HG03045 (cell line): Measurements from ENCODE around the gene TRAPPC12.
A peak's percentile ranks its signal among the peaks of the same experiment; 100 is the strongest.
"Not testable (repeated sequence)": the region's sequence is repeated elsewhere in the genome, so short reads cannot be mapped to it uniquely, and the experiment has no call there.

ENCODE experiments used
- ATAC-seq: cut with Tn5 transposase; IDR thresholded peaks from one replicate; pipeline ENCODE4 v1.9.1; 2021; ENCODE audit warnings: mild to moderate bottlenecking, moderate library complexity; ENCODE audit not compliant: unreplicated experiment

TRAPPC12 gene

DNA sequence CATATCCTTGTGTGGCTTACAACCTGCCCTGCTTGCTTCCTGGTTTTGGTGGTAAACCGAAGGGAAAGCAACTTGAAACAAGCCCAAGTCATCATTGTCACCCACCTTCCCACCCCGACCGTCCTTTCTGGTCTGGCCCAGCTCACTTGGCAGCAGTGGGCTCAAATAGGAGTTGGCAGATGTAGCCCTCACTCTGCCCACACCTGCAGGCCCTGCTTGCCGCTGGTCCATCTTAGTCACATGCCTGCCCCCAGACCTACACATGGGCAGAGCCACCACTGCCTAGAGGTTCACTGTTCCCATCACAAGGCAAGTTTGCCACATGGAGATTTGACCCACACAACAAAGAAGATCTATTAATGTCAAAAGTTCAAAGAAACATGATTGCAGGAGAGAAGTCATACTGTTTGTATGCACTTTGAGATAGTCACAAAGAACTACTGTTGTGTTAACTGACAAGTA, 11.2 kb upstream of the TRAPPC12 start:
- ATAC-seq: no peak

GRCh38 chr2:3369340-3370181, 9.9 kb upstream of the TRAPPC12 start:
- ATAC-seq: not testable (repeated sequence)

DNA sequence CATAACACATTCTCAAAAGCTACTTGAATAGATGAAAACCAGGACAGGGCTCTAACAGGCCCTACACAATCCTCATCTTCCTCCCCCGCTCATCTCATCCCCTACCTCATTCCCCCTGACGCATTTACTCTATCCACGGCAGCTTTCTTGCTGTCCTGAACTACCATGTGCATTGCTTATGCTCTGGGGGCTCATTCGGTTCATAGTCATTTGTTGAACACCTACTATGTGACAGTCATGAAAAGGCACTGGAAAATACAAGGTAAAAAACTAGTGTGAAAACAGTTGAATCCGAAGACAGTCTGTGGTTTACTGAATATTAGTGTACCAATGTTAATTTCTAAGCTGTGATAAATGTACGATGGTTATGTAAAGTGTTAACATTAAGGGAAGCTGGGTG, 2.7 kb upstream of the TRAPPC12 start:
- ATAC-seq: no peak

DNA sequence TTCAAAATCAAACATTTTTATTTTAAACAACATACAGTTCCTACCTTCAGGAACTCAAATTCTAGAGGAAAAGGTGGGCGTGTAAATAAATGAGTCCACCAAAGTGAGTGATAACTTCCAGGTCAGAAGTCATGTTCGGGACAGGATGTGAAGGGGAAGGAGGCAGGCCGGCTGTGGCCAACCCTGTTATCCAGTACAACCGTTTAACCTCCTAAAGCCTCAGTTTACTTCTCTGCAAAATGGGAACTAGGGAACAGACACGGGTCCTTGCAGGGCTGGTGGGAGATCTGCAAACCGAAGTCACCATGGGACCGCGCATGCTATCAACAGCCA, 2.2 kb upstream of the TRAPPC12 start:
- ATAC-seq: peak; percentile 15

GRCh38 chr2:3377612-3378432, 1.7 kb upstream of the TRAPPC12 start, which contains the start of gene EIPR1:
Gene EIPR1, minus strand, starts transcription at chr2:3377818. Its CDS starts 129 bp downstream, at chr2:3377689.
- peak; percentile 79 for ATAC-seq

GRCh38 chr2:3379339-3379646, 201 bp upstream of the TRAPPC12 start:
- no peak for ATAC-seq

- ATAC-seq: no peak
Measured at GRCh38 chr2:3386448-3386958, 7.0 kb downstream of the TRAPPC12 start.

- ATAC-seq: no peak
Measured at GRCh38 chr2:3387011-3387410, 7.5 kb downstream of the TRAPPC12 start.

DNA sequence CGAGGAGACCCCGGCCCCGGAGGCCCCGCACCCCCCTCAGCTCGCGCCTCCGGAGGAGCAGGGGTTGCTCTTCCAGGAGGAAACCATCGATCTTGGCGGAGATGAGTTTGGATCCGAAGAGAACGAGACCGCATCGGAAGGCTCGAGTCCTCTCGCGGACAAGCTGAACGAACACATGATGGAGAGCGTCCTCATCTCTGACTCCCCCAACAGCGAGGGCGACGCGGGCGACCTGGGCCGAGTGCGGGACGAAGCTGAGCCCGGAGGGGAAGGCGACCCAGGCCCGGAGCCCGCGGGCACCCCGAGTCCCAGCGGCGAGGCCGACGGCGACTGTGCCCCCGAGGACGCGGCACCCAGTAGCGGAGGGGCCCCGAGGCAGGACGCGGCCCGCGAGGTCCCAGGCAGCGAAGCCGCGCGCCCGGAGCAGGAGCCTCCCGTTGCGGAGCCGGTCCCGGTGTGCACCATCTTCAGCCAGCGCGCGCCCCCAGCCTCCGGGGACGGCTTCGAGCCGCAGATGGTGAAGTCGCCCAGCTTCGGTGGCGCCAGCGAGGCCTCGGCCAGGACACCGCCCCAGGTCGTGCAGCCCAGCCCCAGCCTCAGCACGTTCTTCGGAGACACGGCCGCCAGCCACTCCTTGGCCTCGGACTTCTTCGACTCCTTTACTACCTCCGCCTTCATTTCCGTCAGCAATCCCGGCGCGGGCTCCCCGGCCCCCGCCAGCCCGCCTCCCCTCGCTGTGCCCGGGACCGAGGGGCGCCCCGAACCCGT, 8.3 kb downstream of the TRAPPC12 start:
- ATAC-seq: no peak

DNA sequence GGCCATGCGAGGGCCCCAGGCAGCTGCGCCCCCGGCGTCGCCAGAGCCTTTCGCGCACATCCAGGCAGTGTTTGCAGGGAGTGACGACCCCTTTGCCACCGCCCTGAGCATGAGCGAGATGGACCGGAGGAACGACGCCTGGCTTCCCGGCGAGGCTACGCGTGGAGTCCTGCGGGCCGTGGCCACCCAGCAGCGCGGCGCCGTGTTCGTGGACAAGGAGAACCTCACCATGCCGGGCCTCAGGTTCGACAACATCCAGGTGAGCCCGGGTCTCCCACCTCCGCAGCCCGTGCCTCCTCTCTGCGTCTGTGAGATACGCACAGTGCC, 8.9 kb downstream of the TRAPPC12 start:
- no peak for ATAC-seq

DNA sequence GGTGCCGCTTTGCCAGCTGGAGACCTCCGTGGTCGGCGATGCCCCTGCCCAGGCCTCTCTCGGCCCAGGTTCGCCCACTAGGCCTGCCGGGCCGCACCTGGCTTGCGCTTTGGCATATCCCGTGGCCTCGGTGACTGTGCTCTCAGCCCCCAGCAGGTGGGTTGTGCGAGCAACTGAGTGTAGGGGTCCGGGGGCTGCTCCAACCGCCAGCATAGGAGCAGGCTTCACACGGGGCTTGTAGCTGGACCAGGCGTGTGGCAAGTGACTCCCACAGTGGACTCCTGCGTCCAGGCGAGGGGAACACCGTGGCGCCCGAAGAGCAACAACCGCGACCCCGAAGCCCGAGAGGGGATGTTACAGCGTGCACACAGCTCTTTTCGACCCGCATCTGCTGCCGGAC, 9.7 kb downstream of the TRAPPC12 start:
- no peak for ATAC-seq

DNA sequence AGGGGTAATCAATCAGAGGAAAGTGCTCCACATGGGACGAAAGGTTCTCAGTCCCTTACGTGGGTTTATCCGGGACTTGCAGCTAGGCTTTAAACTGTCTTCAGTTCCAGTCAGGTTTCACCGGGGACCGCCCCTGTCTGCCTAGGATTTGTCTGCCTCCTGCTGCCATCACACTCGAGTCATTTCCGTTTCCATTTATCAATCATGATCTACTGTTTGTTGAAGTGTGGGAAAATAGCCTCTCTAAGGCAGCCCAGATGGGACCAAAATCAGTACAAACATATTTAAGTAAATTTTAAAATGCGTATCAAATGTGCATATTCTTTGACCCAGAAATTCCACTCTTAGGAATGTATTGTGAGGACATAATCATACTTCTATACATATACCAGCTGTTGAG, 10.5 kb downstream of the TRAPPC12 start:
- no peak for ATAC-seq

DNA sequence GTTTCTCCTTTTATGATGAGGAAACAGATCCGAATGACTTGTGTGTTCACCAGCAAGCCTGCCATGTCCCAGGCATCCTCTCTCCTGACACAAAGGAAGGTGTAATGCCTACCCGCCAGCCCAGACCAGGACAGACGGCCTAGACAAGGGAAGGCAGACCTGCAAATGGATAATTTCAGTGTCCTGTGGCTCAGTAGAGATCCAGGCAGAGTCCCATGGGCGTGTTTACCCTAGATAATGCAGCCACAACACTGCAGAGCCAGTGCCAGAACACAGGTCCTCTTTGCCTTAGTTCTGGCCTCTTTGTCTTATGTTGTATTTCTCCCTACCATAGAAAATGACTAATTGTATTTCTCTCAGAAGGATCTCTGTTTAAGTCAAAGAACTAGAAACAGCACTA, 12.7 kb downstream of the TRAPPC12 start:
- no peak for ATAC-seq

DNA sequence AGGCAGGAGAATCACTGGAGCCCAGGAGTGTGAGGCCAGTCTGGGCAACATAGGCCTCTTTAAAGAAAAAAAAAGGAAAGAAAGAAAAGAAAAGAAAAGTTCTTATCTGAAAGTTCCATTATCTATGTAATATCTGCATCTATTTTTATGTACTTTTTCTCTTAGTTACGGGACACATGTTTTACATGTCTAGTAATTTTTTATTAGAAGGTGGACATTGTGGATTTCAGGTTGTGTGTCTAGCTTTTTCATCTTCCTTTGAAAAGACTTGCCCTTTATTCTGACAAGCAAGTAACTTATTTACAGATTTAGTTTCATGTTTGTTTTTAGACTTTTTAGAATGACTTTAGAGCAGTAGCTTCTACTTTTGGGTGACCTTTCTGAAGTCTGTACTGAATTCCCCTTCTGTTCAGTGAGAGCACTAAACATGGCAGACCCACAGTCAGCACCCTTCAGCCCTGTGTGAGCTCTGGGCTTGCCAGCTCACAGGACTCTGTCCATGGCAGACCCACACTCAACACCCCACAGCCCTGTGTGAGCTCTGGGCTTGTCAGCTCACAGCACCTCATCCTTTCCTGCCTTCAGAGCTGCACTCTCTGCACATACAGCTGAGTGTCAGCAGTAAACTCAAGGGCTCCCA, 17.5 kb downstream of the TRAPPC12 start:
- peak; percentile 65 for ATAC-seq

DNA sequence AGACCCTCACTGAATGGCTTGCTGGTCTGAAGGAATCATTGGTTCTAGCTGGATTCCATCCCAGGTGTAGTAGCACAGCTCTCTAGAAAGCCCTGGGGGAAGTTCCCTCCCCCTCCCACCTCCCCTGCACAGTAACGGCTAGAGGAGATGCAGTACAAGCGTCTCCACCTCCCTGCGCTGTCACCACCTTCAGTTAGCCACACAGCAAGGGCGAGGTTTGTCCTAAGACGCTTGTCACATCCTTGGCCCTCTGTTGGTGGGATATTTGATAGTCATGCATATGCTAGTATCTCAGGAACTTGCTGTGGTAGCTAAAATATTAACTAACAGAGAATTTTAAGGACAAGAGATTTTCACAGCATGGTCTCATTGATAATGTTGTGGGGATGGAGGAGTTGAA, 19.4 kb downstream of the TRAPPC12 start:
- ATAC-seq: no peak

DNA sequence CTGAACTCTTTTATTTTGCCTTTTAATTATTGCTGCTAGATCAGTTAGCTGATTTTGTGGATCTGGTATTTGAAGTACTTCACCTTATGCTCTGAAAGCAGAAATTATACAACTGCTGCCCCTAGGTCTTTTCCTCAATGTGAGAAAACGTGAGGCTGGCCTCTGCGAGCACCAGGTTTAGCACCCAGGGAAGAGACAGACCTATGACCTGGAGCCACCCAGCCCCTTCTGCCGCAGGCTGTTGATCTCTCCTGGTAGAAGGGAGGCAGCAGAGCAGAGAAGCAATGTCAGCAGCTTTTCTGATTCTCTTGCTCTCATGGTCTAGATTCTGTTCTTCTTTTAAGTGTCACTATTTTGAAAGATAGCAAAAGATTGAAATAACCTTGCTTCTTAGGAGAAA, 19.9 kb downstream of the TRAPPC12 start:
- no peak for ATAC-seq

DNA sequence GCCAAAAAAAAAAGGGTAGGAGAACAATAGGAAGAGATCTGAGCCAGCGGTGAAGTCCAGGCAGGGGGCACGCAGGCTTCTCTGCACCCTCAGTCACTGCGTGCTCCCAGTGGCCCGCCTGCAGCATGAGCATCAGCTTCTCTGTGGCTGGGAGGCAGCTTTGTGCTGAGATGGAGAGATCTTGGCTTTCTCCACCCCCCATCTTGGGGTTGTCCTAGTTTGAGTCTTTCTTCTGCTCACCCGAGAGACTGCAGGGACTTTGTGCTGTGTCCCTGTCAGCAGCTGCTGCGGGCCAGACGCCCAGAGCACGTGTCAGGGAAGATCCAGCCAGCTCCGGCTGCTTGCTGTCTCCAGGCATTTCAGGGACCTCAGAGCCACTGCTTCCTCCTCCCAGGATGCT, 20.3 kb downstream of the TRAPPC12 start:
- no peak for ATAC-seq

GRCh38 chr2:3403587-3404334, 24.3 kb downstream of the TRAPPC12 start:
- ATAC-seq: peak; percentile 99

GRCh38 chr2:3404349-3404894, 24.9 kb downstream of the TRAPPC12 start:
- ATAC-seq: no peak

GRCh38 chr2:3405307-3405706, 25.8 kb downstream of the TRAPPC12 start:
- ATAC-seq: no peak
